ENCODE data around the gene ZNF618.

The ZNF618 gene

DNA sequence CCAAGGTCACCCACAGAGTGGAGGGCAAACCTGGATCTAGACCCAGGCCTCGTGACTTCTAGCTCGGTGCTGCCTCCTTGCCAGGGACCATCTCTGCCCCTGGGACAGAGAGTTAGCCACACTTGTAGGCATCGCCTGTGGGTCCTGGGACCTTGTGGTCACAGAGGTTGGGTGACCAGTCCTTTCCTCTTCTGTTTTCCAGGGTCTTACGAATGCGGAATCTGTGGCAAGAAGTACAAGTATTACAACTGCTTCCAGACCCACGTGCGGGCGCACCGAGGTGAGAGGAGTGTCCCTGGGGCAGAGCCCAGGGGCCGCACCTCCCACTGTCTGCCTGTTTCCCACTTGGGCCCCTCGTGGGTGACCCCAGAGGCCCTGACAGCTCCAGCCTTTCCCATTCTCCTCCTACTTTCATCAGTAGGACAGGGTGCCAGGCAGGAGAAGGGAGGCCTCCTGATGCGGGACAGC lies 125.7 kb downstream of the ZNF618 start:
- Histone ChIP-seq H3K27me3 (ENCODE audit: insufficient read depth, low read length, poor library complexity, severe bottlenecking) (no peaks in the 10 kb centered on the region), H4K20me1 (ENCODE audit: insufficient read depth, low read length, poor library complexity, severe bottlenecking) (no peaks in the 10 kb centered on the region), H3K9me2 (replicated peaks; ENCODE audit: low read depth, low read length) (no peaks in the 10 kb centered on the region), H3K79me2 (ENCODE audit: insufficient read depth, low read length) (no peaks in the 10 kb centered on the region), H3K9me3 (ENCODE audit: insufficient read depth, low read depth, low read length) (no peaks in the 10 kb centered on the region), H3K4me2 (ENCODE audit: low read depth, low read length, poor library complexity, severe bottlenecking) (no peak overlapping the region), H3K36me3 (ENCODE audit: insufficient read depth, low read length) (peaks cover 73% of the 10 kb centered on the region; the same call in 1 of the 2 replicates), H3K4me1 (ENCODE audit: insufficient read depth, low read length, poor library complexity, severe bottlenecking) (no peaks in the 10 kb centered on the region), H3K9ac (ENCODE audit: low read depth, low read length, poor library complexity, severe bottlenecking) (no peak overlapping the region), H3K4me3 (ENCODE audit: low read length, poor library complexity, severe bottlenecking) (no peak overlapping the region), H3F3A (ENCODE audit: low read depth) (no peaks in the 10 kb centered on the region), H2AFZ (ENCODE audit: low read length) (no peak overlapping the region)
- TF ChIP-seq CTCF (conservative IDR thresholded peaks at IDR 0.05; ENCODE audit: low read length) (no peak), EZH2phosphoT487 (IDR thresholded peaks at IDR 0.05; ENCODE audit: borderline replicate concordance) (no peak)

DNA sequence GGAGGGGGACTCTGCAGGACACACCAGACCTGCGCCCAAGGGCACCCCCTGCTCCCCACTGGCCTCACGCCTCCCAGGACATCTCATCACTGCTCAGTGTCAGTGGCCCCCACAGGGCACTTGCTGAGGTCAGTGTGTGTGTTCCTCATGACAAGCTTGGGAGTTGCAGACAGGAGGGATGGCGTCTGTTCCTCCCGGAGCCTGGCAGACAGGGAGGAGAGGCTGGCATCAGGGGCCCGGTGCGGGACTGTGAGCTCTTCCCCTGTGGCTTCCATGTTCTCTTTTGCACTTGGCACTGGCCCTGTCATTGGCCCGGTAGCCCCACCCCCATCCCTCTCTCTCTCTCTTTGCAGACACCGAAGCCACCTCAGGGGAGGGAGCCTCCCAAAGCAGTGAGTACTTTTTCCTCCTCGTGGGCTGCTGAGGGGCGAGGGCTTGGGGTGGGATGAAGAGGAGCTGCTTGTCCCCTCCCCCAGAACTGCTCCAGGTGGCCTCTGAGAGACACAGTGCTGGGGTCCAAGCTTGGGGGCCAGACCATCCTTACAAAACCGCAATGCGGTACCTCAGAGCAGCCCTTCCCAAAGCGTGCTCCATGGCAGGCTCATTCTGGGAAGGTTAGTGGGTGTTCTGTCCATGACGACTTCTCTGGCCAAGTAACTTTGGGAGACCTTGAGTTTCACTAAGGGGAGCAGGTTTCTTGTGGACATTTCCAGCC lies 126.3 kb downstream of the ZNF618 start:
- no peaks in the 10 kb centered on the region for H3K4me1 ChIP-seq (ENCODE audit: insufficient read depth, low read length, poor library complexity, severe bottlenecking)

GRCh38 chr9:114002986-114003350 lies 126.9 kb downstream of the ZNF618 start:
- H3K9ac ChIP-seq (ENCODE audit: low read depth, low read length, poor library complexity, severe bottlenecking) = no peak overlapping the region
- peaks cover 80% of the 10 kb centered on the region; the same call in 1 of the 2 replicates for H3K36me3 ChIP-seq (ENCODE audit: insufficient read depth, low read length)
- H3K4me2 ChIP-seq (ENCODE audit: low read depth, low read length, poor library complexity, severe bottlenecking) = no peak overlapping the region
- no peaks in the 10 kb centered on the region for H3F3A ChIP-seq (ENCODE audit: low read depth)
- H3K9me2 ChIP-seq (replicated peaks; ENCODE audit: low read depth, low read length) = no peaks in the 10 kb centered on the region
- TF ChIP-seq CTCF (conservative IDR thresholded peaks at IDR 0.05; ENCODE audit: low read length) = no peak
- TF ChIP-seq EZH2phosphoT487 (IDR thresholded peaks at IDR 0.05; ENCODE audit: borderline replicate concordance) = no peak
- no peaks in the 10 kb centered on the region for H3K4me1 ChIP-seq (ENCODE audit: insufficient read depth, low read length, poor library complexity, severe bottlenecking)
- H3K79me2 ChIP-seq (ENCODE audit: insufficient read depth, low read length) = no peaks in the 10 kb centered on the region
- H2AFZ ChIP-seq (ENCODE audit: low read length) = no peak overlapping the region
- H3K4me3 ChIP-seq (ENCODE audit: low read length, poor library complexity, severe bottlenecking) = no peak overlapping the region
- H3K9me3 ChIP-seq (ENCODE audit: insufficient read depth, low read depth, low read length) = no peaks in the 10 kb centered on the region
- no peaks in the 10 kb centered on the region for H4K20me1 ChIP-seq (ENCODE audit: insufficient read depth, low read length, poor library complexity, severe bottlenecking)
- H3K27me3 ChIP-seq (ENCODE audit: insufficient read depth, low read length, poor library complexity, severe bottlenecking) = no peaks in the 10 kb centered on the region

More for the DNA sequence above, 126.3 kb downstream of the ZNF618 start:
- Histone ChIP-seq H3K79me2 (ENCODE audit: insufficient read depth, low read length) (no peaks in the 10 kb centered on the region), H3K4me3 (ENCODE audit: low read length, poor library complexity, severe bottlenecking) (no peak overlapping the region), H2AFZ (ENCODE audit: low read length) (no peak overlapping the region), H3K4me2 (ENCODE audit: low read depth, low read length, poor library complexity, severe bottlenecking) (no peak overlapping the region), H3K9me3 (ENCODE audit: insufficient read depth, low read depth, low read length) (no peaks in the 10 kb centered on the region), H3F3A (ENCODE audit: low read depth) (no peaks in the 10 kb centered on the region), H3K9ac (ENCODE audit: low read depth, low read length, poor library complexity, severe bottlenecking) (no peak overlapping the region), H3K9me2 (replicated peaks; ENCODE audit: low read depth, low read length) (no peaks in the 10 kb centered on the region), H3K27me3 (ENCODE audit: insufficient read depth, low read length, poor library complexity, severe bottlenecking) (no peaks in the 10 kb centered on the region), H4K20me1 (ENCODE audit: insufficient read depth, low read length, poor library complexity, severe bottlenecking) (no peaks in the 10 kb centered on the region), H3K36me3 (ENCODE audit: insufficient read depth, low read length) (peaks cover 77% of the 10 kb centered on the region; the same call in 1 of the 2 replicates)
- TF ChIP-seq EZH2phosphoT487 (IDR thresholded peaks at IDR 0.05; ENCODE audit: borderline replicate concordance) (no peak), CTCF (conservative IDR thresholded peaks at IDR 0.05; ENCODE audit: low read length) (no peak)
